HG03064 (cell line): Measurements from ENCODE around the gene NEDD9.

Experiments used
- ATAC-seq: cut with Tn5 transposase; IDR thresholded peaks from one replicate; pipeline ENCODE4 v1.9.1; 2021; ENCODE audit warnings: low read depth; ENCODE audit not compliant: unreplicated experiment

Gene NEDD9

GRCh38 chr6:11263291-11263775, 30.9 kb upstream of the NEDD9 start:
- no peak for ATAC-seq

GRCh38 chr6:11262242-11262641, 29.8 kb upstream of the NEDD9 start:
- ATAC-seq, result no peak

- no peak for ATAC-seq
Measured at GRCh38 chr6:11260249-11261038, 28.0 kb upstream of the NEDD9 start.

- ATAC-seq, result no peak
Measured at GRCh38 chr6:11258260-11259237, 26.1 kb upstream of the NEDD9 start.

- no peak for ATAC-seq
Measured at GRCh38 chr6:11255610-11256009, 23.1 kb upstream of the NEDD9 start.

GRCh38 chr6:11253594-11253993, 21.1 kb upstream of the NEDD9 start:
- ATAC-seq, result no peak

GRCh38 chr6:11251553-11252360, 19.3 kb upstream of the NEDD9 start:
- no peak for ATAC-seq

- no peak for ATAC-seq
Measured at GRCh38 chr6:11250108-11250507, 17.6 kb upstream of the NEDD9 start.

- no peak for ATAC-seq
Measured at GRCh38 chr6:11248974-11249761, 16.7 kb upstream of the NEDD9 start.

GRCh38 chr6:11246722-11247121, 14.3 kb upstream of the NEDD9 start:
- no peak for ATAC-seq

GRCh38 chr6:11245381-11246256, 13.2 kb upstream of the NEDD9 start:
- ATAC-seq, result no peak

GRCh38 chr6:11244387-11245126, 12.1 kb upstream of the NEDD9 start:
- no peak for ATAC-seq

- no peak for ATAC-seq
Measured at GRCh38 chr6:11243861-11244260, 11.4 kb upstream of the NEDD9 start.

- ATAC-seq, result no peak
Measured at GRCh38 chr6:11242711-11243110, 10.2 kb upstream of the NEDD9 start.

GRCh38 chr6:11241793-11242201, 9.3 kb upstream of the NEDD9 start:
- no peak for ATAC-seq

GRCh38 chr6:11241154-11241792, 8.8 kb upstream of the NEDD9 start:
- no peak for ATAC-seq

- ATAC-seq, result no peak
Measured at GRCh38 chr6:11237956-11238355, 5.5 kb upstream of the NEDD9 start.

- ATAC-seq, result no peak
Measured at GRCh38 chr6:11237428-11237827, 5.0 kb upstream of the NEDD9 start.
